GM12801 (cell line): ENCODE measurements around the gene ABCG1.

Experiments used
- CTCF ChIP-seq: IDR thresholded peaks from one replicate; pipeline ENCODE4 v1.5.1; 2011; ENCODE audit warnings: control low read depth; ENCODE audit not compliant: insufficient read length; ENCODE audit errors: extremely low read depth

The ABCG1 gene

GRCh38 chr21:42231756-42232155, 12.8 kb downstream of the ABCG1 start:
- TF ChIP-seq CTCF = no peak

GRCh38 chr21:42232176-42232825, 13.4 kb downstream of the ABCG1 start:
- no peak for TF ChIP-seq CTCF

GRCh38 chr21:42233067-42233961, 14.4 kb downstream of the ABCG1 start:
- no peak for TF ChIP-seq CTCF

- TF ChIP-seq CTCF = no peak
Measured at GRCh38 chr21:42234041-42234440, 15.1 kb downstream of the ABCG1 start.

GRCh38 chr21:42234464-42235241, 15.7 kb downstream of the ABCG1 start:
- no peak for TF ChIP-seq CTCF

- no peak for TF ChIP-seq CTCF
Measured at GRCh38 chr21:42235593-42235992, 16.7 kb downstream of the ABCG1 start.

- TF ChIP-seq CTCF = no peak
Measured at GRCh38 chr21:42236014-42236413, 17.1 kb downstream of the ABCG1 start.
